HCT116 (cell line): ENCODE measurements around the gene FRS2. TPM values are rescaled to one million over a fixed set of nuclear protein-coding genes. Genes with fewer than 3 reads are reported as not detected.

Experiments used
- ATAC-seq: fragments of 200-7000 bp; cut with Tn5 transposase; 2 replicates; pipeline ENCODE4 v1.9.1; 2020; ENCODE audit warnings: mild to moderate bottlenecking, moderate library complexity
- BruUV-seq: library from RNA; stranded (reverse); fragments of 400-500 nt; replicated peaks from 2 replicates; lab custom pipeline; 2021; lab: Mats Ljungman, UMichigan
- CTCF ChIA-PET: fragments of 300-600 bp; sonication (Branson Sonifier 250); formaldehyde crosslinking; loops from one replicate; lab custom pipeline; 2021; ENCODE audit warnings: antibody characterized with exemption; lab: Charles Lee
- POLR2A ChIA-PET: fragments of 300-600, 350-600 bp; sonication (Branson Sonifier 250); formaldehyde crosslinking; loops from one replicate; lab custom pipeline; 2021; ENCODE audit warnings: antibody characterized with exemption; lab: Charles Lee
- RAD21 ChIA-PET, 2 experiments: fragments of 300-600 bp; sonication (Branson Sonifier 250); formaldehyde crosslinking; loops; one replicate each; lab custom pipeline; 2023; ENCODE audit warnings: low total read pairs in 2 of 2; ENCODE audit not compliant: uncharacterized antibody in 2 of 2, unreplicated experiment in 2 of 2, low non-redundant PET in 1 of 2; lab: Charles Lee
- DNase-seq: peaks from one replicate; pipeline ENCODE4 v3.0.0-alpha.2; 2010; ENCODE audit warnings: low read depth, low spot score
- H2AFZ ChIP-seq: fragments of 200-600 bp; shearing (Covaris generic), sonication (generic); 2 replicates; pipeline ENCODE4 v1.6.1; 2017; ENCODE audit warnings: low read depth, mixed run types, mixed read lengths, antibody characterized with exemption, low read length; ENCODE audit not compliant: poor library complexity, severe bottlenecking
- H3K27ac ChIP-seq: 2 replicates; pipeline ENCODE4 v1.5.1; 2012; ENCODE audit warnings: low read depth, low read length
- H3K27me3 ChIP-seq: fragments of 200-600 bp; sonication (generic); 2 replicates; pipeline ENCODE4 v1.6.1; 2016; ENCODE audit warnings: mixed run types, low read length, mixed read lengths; ENCODE audit not compliant: insufficient read depth
- H3K36me3 ChIP-seq, 2 experiments: fragments of 200-500 bp in 1 of 2; fragments of 200-600 bp in 1 of 2; sonication (Bioruptor generic) in 1 of 2; sonication (generic) in 1 of 2; 2 replicates each; pipeline versions ENCODE4 v1.5.1 to v1.6.1; 2014 to 2016; ENCODE audit warnings: low read length in 2 of 2, inconsistent platforms in 1 of 2, mixed read lengths in 1 of 2, mixed run types in 1 of 2; ENCODE audit not compliant: insufficient read depth in 2 of 2, control insufficient read depth in 1 of 2
- H3K4me1 ChIP-seq, 2 experiments: fragments of 200-600 bp in 1 of 2; sonication (generic) in 1 of 2; 2 replicates each; pipeline versions ENCODE4 v1.5.1 to v1.6.1; 2012 to 2017; ENCODE audit warnings: low read length in 2 of 2, inconsistent platforms in 1 of 2, mild to moderate bottlenecking in 1 of 2, mixed read lengths in 1 of 2, mixed run types in 1 of 2, moderate library complexity in 1 of 2; ENCODE audit not compliant: insufficient read depth in 2 of 2, control insufficient read depth in 1 of 2
- H3K4me2 ChIP-seq: fragments of 200-600 bp; sonication (generic); 2 replicates; pipeline ENCODE4 v1.6.1; 2017; ENCODE audit warnings: mixed run types, low read length, mixed read lengths
- H3K4me3 ChIP-seq, 2 experiments: fragments of 200-600 bp in 1 of 2; sonication (generic) in 1 of 2; replicated peaks in 1 of 2; 2 replicates each; pipeline ENCODE4 v1.5.1; 2011 to 2016; ENCODE audit warnings: low read length in 2 of 2, control low read depth in 1 of 2, low read depth in 1 of 2, mild to moderate bottlenecking in 1 of 2, mixed read lengths in 1 of 2, mixed run types in 1 of 2
- H3K79me2 ChIP-seq: fragments of 200-600 bp; sonication (generic); 2 replicates; pipeline ENCODE4 v1.6.1; 2017; ENCODE audit warnings: mild to moderate bottlenecking, mixed run types, low read length, moderate library complexity, mixed read lengths; ENCODE audit not compliant: insufficient read depth
- H3K9ac ChIP-seq: fragments of 200-600 bp; sonication (generic); 2 replicates; pipeline ENCODE4 v1.6.1; 2016; ENCODE audit warnings: low read length, mixed read lengths
- H3K9me2 ChIP-seq: fragments of 200-600 bp; sonication (generic), shearing (Covaris generic); 2 replicates; pipeline ENCODE4 v1.6.1; 2017; ENCODE audit warnings: mixed run types, mild to moderate bottlenecking, moderate library complexity; ENCODE audit not compliant: insufficient read depth
- H3K9me3 ChIP-seq, 2 experiments: fragments of 200-500 bp in 1 of 2; fragments of 200-600 bp in 1 of 2; sonication (Bioruptor generic) in 1 of 2; sonication (generic) in 1 of 2; 2 replicates each; pipeline ENCODE4 v1.6.1; 2014 to 2017; ENCODE audit warnings: low read length in 2 of 2, mixed read lengths in 2 of 2, inconsistent platforms in 1 of 2, low read depth in 1 of 2, mild to moderate bottlenecking in 1 of 2, mixed run types in 1 of 2, moderate library complexity in 1 of 2; ENCODE audit not compliant: control insufficient read depth in 1 of 2, insufficient read depth in 1 of 2
- H4K20me1 ChIP-seq: fragments of 200-600 bp; sonication (generic), shearing (Covaris generic); 2 replicates; pipeline ENCODE4 v1.6.1; 2017; ENCODE audit warnings: mixed run types, mild to moderate bottlenecking, moderate library complexity; ENCODE audit not compliant: insufficient read depth
- CBX3 ChIP-seq: IDR thresholded peaks from 2 replicates; pipeline ENCODE4 v1.6.1; 2012; ENCODE audit warnings: low read depth
- CEBPB ChIP-seq: IDR thresholded peaks from 2 replicates; pipeline ENCODE4 v1.6.1; 2012; ENCODE audit warnings: low read depth
- EGR1 ChIP-seq: IDR thresholded peaks from 2 replicates; pipeline ENCODE4 v1.6.1; 2012; ENCODE audit warnings: low read depth
- ELF1 ChIP-seq: IDR thresholded peaks from 2 replicates; pipeline ENCODE4 v1.6.1; 2012; ENCODE audit warnings: low read depth, borderline replicate concordance
- EZH2phosphoT487 ChIP-seq: fragments of 200-600 bp; IDR thresholded peaks from 2 replicates; pipeline ENCODE4 v1.6.1; 2018; ENCODE audit warnings: antibody characterized with exemption, borderline replicate concordance
- FOSL1 ChIP-seq: IDR thresholded peaks from 2 replicates; pipeline ENCODE4 v1.6.1; 2012; ENCODE audit warnings: low read depth
- JUND ChIP-seq: IDR thresholded peaks from 2 replicates; pipeline ENCODE4 v1.6.1; 2012
- RAD21 ChIP-seq: IDR thresholded peaks from 2 replicates; pipeline ENCODE4 v1.6.1; 2012; ENCODE audit warnings: low read depth, mild to moderate bottlenecking
- SIN3A ChIP-seq: IDR thresholded peaks from 2 replicates; pipeline ENCODE4 v1.6.1; 2012; ENCODE audit warnings: low read depth
- SP1 ChIP-seq: IDR thresholded peaks from 2 replicates; pipeline ENCODE4 v1.6.1; 2012; ENCODE audit warnings: low read depth
- TCF7L2 ChIP-seq: IDR thresholded peaks from 2 replicates; pipeline ENCODE4 v1.7.0; 2011; ENCODE audit warnings: borderline replicate concordance, inconsistent platforms; ENCODE audit not compliant: insufficient read depth, insufficient read length; ENCODE audit errors: extremely low read depth
- ZFX ChIP-seq: fragments of 450-650 bp; IDR thresholded peaks from 2 replicates; pipeline ENCODE4 v1.6.1; 2017
- ZNF274 ChIP-seq: fragments of 200-500 bp; sonication (Bioruptor generic); IDR thresholded peaks from 2 replicates; pipeline ENCODE4 v1.6.1; 2014; ENCODE audit warnings: mild to moderate bottlenecking, low read depth, low read length, inconsistent platforms
- intact Hi-C: fragments of 100-400 bp; cut with micrococcal nuclease; formaldehyde crosslinking; loops from 2 replicates; pipeline ENCODE4 v1.10.0; 2022
- total RNA-seq: library from RNA; stranded (reverse); gene quantifications from one replicate; pipeline ENCODE4 v1.2.1, GENCODE V29; 2021; ENCODE audit not compliant: unreplicated experiment
- TF ChIP-seq, protein P1 (sequence below): IDR thresholded peaks from 2 replicates; pipeline ENCODE4 v1.6.1; 2012; ENCODE audit warnings: low read depth
- TF ChIP-seq, protein P2 (sequence below): IDR thresholded peaks from 2 replicates; pipeline ENCODE4 v1.6.1; 2012
- TF ChIP-seq, protein P3 (sequence below), 3 experiments: fragments of 200-600 bp in 1 of 3; sonication (generic) in 1 of 3; IDR thresholded peaks in 2 of 3; conservative IDR thresholded peaks in 1 of 3; 2 replicates each; pipeline ENCODE4 v1.5.1; 2012 to 2017; ENCODE audit warnings: low read depth in 2 of 3, low read length in 2 of 3, antibody characterized with exemption in 1 of 3, borderline replicate concordance in 1 of 3, control low read depth in 1 of 3, mild to moderate bottlenecking in 1 of 3, mixed read lengths in 1 of 3, mixed run types in 1 of 3, moderate library complexity in 1 of 3; ENCODE audit not compliant: insufficient read depth in 1 of 3

The FRS2 gene
- total RNA-seq, 1 experiment from 2014 or later, result 14.7 TPM

GRCh38 chr12:69553628-69554248 is 83.5 kb downstream of the FRS2 start:
- Histone ChIP-seq H3K79me2 (peaks cover 22% of the 10 kb centered on the region), H3K36me3 (no peaks in the 10 kb centered on the region), H3K27ac (no peak overlapping the region), H3K9me3 (no peaks in the 10 kb centered on the region), H3K4me3 (no peak overlapping the region), H3K9ac (no peak overlapping the region), H3K4me1 (peaks cover 15 to 26% of the 10 kb centered on the region in 2 experiments), H3K9me2 (no peaks in the 10 kb centered on the region), H3K27me3 (no peaks in the 10 kb centered on the region), H4K20me1 (no peaks in the 10 kb centered on the region), H3K4me2 (no peak overlapping the region)
- no TSS peak for BruUV-seq
- ChIA-PET RAD21 (no interaction called here), POLR2A (no interaction called here), CTCF (interaction anchor here (1.3 kb wide), 1 partner anchor 17 kb away, joined by 3 read pairs; no protein-coding TSS in a partner anchor)
- DNase-seq (no peak), ATAC-seq (no peak)
- intact Hi-C loops, result no loop called here
- TF ChIP-seq EGR1 (no peak), TCF7L2 (no peak), SIN3A (no peak), FOSL1 (no peak), JUND (no peak), CEBPB (no peak), ZFX (no peak), SP1 (no peak), RAD21 (no peak), ZNF274 (no peak), EZH2phosphoT487 (no peak), CBX3 (no peak), ELF1 (no peak)
- TF ChIP-seq, protein P1, sequence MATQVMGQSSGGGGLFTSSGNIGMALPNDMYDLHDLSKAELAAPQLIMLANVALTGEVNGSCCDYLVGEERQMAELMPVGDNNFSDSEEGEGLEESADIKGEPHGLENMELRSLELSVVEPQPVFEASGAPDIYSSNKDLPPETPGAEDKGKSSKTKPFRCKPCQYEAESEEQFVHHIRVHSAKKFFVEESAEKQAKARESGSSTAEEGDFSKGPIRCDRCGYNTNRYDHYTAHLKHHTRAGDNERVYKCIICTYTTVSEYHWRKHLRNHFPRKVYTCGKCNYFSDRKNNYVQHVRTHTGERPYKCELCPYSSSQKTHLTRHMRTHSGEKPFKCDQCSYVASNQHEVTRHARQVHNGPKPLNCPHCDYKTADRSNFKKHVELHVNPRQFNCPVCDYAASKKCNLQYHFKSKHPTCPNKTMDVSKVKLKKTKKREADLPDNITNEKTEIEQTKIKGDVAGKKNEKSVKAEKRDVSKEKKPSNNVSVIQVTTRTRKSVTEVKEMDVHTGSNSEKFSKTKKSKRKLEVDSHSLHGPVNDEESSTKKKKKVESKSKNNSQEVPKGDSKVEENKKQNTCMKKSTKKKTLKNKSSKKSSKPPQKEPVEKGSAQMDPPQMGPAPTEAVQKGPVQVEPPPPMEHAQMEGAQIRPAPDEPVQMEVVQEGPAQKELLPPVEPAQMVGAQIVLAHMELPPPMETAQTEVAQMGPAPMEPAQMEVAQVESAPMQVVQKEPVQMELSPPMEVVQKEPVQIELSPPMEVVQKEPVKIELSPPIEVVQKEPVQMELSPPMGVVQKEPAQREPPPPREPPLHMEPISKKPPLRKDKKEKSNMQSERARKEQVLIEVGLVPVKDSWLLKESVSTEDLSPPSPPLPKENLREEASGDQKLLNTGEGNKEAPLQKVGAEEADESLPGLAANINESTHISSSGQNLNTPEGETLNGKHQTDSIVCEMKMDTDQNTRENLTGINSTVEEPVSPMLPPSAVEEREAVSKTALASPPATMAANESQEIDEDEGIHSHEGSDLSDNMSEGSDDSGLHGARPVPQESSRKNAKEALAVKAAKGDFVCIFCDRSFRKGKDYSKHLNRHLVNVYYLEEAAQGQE, result no peak
- TF ChIP-seq, protein P2, sequence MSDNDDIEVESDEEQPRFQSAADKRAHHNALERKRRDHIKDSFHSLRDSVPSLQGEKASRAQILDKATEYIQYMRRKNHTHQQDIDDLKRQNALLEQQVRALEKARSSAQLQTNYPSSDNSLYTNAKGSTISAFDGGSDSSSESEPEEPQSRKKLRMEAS, result no peak
- TF ChIP-seq, protein P3, sequence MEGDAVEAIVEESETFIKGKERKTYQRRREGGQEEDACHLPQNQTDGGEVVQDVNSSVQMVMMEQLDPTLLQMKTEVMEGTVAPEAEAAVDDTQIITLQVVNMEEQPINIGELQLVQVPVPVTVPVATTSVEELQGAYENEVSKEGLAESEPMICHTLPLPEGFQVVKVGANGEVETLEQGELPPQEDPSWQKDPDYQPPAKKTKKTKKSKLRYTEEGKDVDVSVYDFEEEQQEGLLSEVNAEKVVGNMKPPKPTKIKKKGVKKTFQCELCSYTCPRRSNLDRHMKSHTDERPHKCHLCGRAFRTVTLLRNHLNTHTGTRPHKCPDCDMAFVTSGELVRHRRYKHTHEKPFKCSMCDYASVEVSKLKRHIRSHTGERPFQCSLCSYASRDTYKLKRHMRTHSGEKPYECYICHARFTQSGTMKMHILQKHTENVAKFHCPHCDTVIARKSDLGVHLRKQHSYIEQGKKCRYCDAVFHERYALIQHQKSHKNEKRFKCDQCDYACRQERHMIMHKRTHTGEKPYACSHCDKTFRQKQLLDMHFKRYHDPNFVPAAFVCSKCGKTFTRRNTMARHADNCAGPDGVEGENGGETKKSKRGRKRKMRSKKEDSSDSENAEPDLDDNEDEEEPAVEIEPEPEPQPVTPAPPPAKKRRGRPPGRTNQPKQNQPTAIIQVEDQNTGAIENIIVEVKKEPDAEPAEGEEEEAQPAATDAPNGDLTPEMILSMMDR (IDR thresholded peaks at IDR 0.05 in 2 of 3, conservative IDR thresholded peaks at IDR 0.05 in 1 of 3; ENCODE audit: borderline replicate concordance in 1 of 3, insufficient read depth in 1 of 3, low read depth in 2 of 3, low read length in 2 of 3), result no peak
- TF ChIP-seq, all 23 proteins: peak for 0
- no peak overlapping the region for H2AFZ ChIP-seq
